ENCODE measurements around the gene TM7SF2.
A peak's percentile ranks its signal among the peaks of the same experiment; 100 is the strongest.

GRCh38 chr11:65134240-65134951 is 22.7 kb downstream of the TM7SF2 start, which contains the start of gene SYVN1:
- no peak for TF ChIP-seq CTCF (IDR thresholded peaks at IDR 0.05)
- peak in 1 of 4 donors; percentile 40 for TF ChIP-seq EP300 (IDR thresholded peaks at IDR 0.05)
- peak; percentile 97 to 98 for TF ChIP-seq POLR2A (IDR thresholded peaks at IDR 0.05)
- peak; percentile 99 for TF ChIP-seq POLR2AphosphoS5 (IDR thresholded peaks at IDR 0.05)

All from sigmoid colon (tissue), 4 donors.